ENCODE results near the gene TREML1. TPM values are rescaled to one million over a fixed set of nuclear protein-coding genes. Genes with fewer than 3 reads are reported as not detected.

Gene TREML1
- total and polyA plus RNA-seq, 2 of the 8 experiments (the other 6 are each of a cell fraction or from before 2014, with no cell fraction given), result 0.08 TPM; not detected in 1

DNA sequence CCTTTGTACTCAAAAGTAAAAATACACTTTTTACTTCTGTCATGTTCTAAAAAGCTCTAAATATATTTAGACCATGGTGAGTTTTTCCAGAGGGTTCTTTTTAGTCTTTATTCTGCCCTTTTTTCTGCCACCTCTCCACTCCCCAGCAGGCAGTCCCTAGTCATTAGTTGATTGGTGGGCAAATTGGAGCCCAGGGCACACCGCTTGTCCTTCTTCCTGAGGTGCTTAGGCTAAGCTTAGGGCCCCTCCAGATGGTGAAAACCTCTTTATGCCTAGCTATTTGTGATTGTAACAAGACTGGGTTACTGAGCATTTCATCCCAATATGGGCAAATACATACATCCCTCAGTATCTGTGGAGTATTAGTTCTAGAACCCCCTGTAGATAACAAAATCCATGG, 6.2 kb downstream of the TREML1 start:
- no peak overlapping the region for H4K8ac ChIP-seq (ENCODE audit: extremely low read depth, insufficient read depth, low read length)
- no peaks in the 10 kb centered on the region for H3K36me3 ChIP-seq (ENCODE audit: control insufficient read depth in 2 of 4, insufficient read depth in 4 of 4, low read length in 3 of 4)
- no peak overlapping the region for H2AK5ac ChIP-seq (ENCODE audit: low read depth, low read length)
- no peaks in the 10 kb centered on the region for H3K79me1 ChIP-seq (ENCODE audit: low read depth, low read length)
- FAIRE-seq (no peak), DNase-seq (ENCODE audit: low read depth in 1 of 2, low spot score in 2 of 2) (no peak)
- ChIA-PET CTCF (ENCODE audit: partially characterized antibody) (interaction anchor here (0.9 to 1.4 kb wide), 2 partner anchors 33 to 44 kb away, joined by 3 to 5 read pairs; no protein-coding TSS in a partner anchor), POLR2A (ENCODE audit: partially characterized antibody) (no interaction called here)
- H3K4me2 ChIP-seq (ENCODE audit: insufficient read depth in 1 of 2, low read depth in 2 of 2, low read length in 2 of 2), result no peak overlapping the region
- no peak overlapping the region for H4K5ac ChIP-seq (ENCODE audit: insufficient read length, low read depth, low read length)
- no peak overlapping the region for H3K23ac ChIP-seq (ENCODE audit: insufficient read length)
- H3K4me1 ChIP-seq (replicated peaks in 1 of 4; ENCODE audit: control insufficient read depth in 3 of 4, insufficient read depth in 4 of 4, low read length in 3 of 4), result no peaks in the 10 kb centered on the region
- no peaks in the 10 kb centered on the region for H3K9me3 ChIP-seq (ENCODE audit: insufficient read depth in 2 of 2, low read depth in 1 of 2, low read length in 1 of 2)
- H3K18ac ChIP-seq (ENCODE audit: extremely low read depth, low read length), result no peak overlapping the region
- H3K79me2 ChIP-seq (ENCODE audit: control insufficient read depth in 1 of 2, insufficient read depth in 2 of 2, low read length in 2 of 2), result no peaks in the 10 kb centered on the region
- H2BK5ac ChIP-seq (ENCODE audit: low read depth, low read length), result no peak overlapping the region
- H4K91ac ChIP-seq (replicated peaks; ENCODE audit: insufficient read length, low read length), result no peak overlapping the region
- no peaks in the 10 kb centered on the region for H4K20me1 ChIP-seq (replicated peaks in 1 of 2; ENCODE audit: control insufficient read depth in 1 of 2, insufficient read depth in 2 of 2, low read length in 2 of 2)
- H3K56ac ChIP-seq (replicated peaks; ENCODE audit: insufficient read length, low read depth, low read length), result no peak overlapping the region
- no peak for TF ChIP-seq CHD2 (IDR thresholded peaks at IDR 0.05; ENCODE audit: low read length)
- TF ChIP-seq POLR2A (IDR thresholded peaks at IDR 0.05; ENCODE audit: control extremely low read depth in 1 of 2, low read depth in 2 of 2, low read length in 2 of 2), result no peak
- no peak overlapping the region for H2BK20ac ChIP-seq (ENCODE audit: low read length)
- H3K27ac ChIP-seq (ENCODE audit: low read depth, low read length), result no peak overlapping the region
- H3K9ac ChIP-seq (replicated peaks in 1 of 4; ENCODE audit: extremely low read depth in 1 of 4, low read depth in 3 of 4, low read length in 3 of 4), result no peak overlapping the region
- WGBS, 2 experiments (ENCODE audit: extremely low coverage in 1 of 2, insufficient coverage in 1 of 2, insufficient read length in 1 of 2, insufficient replicate concordance in 2 of 2, low coverage in 1 of 2, low lambda C conversion rate in 2 of 2, missing lambda C conversion rate in 1 of 2), result 89% methylated on average over 1 of the region's 1 CpG; no CpG with 5 or more reads in 1 of the 2 experiments
- no peak overlapping the region for H3K4ac ChIP-seq (replicated peaks; ENCODE audit: insufficient read length, low read depth, low read length)
- no peak overlapping the region for H2BK12ac ChIP-seq (ENCODE audit: low read depth, low read length)
- no peaks in the 10 kb centered on the region for H3K27me3 ChIP-seq (replicated peaks in 1 of 4; ENCODE audit: control insufficient read depth in 3 of 4, extremely low read depth in 1 of 4, insufficient read depth in 3 of 4, low read length in 3 of 4)
- H3K14ac ChIP-seq (ENCODE audit: insufficient read length), result no peak overlapping the region
- H2BK15ac ChIP-seq (ENCODE audit: low read length), result no peak overlapping the region
- H3K4me3 ChIP-seq (ENCODE audit: extremely low read depth in 1 of 4, insufficient read depth in 2 of 4, low read depth in 3 of 4, low read length in 4 of 4), result no peak overlapping the region
- H2BK120ac ChIP-seq (replicated peaks; ENCODE audit: low read depth, low read length), result no peak overlapping the region
- H2AFZ ChIP-seq (ENCODE audit: low read length), result no peak overlapping the region
- H3K23me2 ChIP-seq (ENCODE audit: low read depth, low read length), result 0 out of 2 replicates have a peak, but pooled peaks cover 3% of the 10 kb centered on the region
